Measurements from ENCODE around the gene CACNA2D4.
"Not testable (repeated sequence)": the region's sequence is repeated elsewhere in the genome, so short reads cannot be mapped to it uniquely, and the experiment has no call there.

CACNA2D4 gene

GRCh38 chr12:1918081-1918883, at the start of gene CACNA2D4:
Gene CACNA2D4, minus strand, starts transcription at chr12:1918652. Its CDS starts 179 bp downstream, at chr12:1918473.
- DNase-seq (ENCODE audit: low read depth) = no peak

- no peak for DNase-seq (ENCODE audit: low read depth)
These were observed 48.2 kb upstream of the CACNA2D4 start for GRCh38 chr12:1966561-1967226.

- DNase-seq (ENCODE audit: low read depth) = no peak
These were observed 47.5 kb upstream of the CACNA2D4 start for GRCh38 chr12:1965916-1966315.

GRCh38 chr12:1962051-1963020, 43.9 kb upstream of the CACNA2D4 start:
- DNase-seq (ENCODE audit: low read depth) = no peak

GRCh38 chr12:1956716-1957115, 38.3 kb upstream of the CACNA2D4 start:
- no peak for DNase-seq (ENCODE audit: low read depth)

- DNase-seq (ENCODE audit: low read depth) = no peak
These were observed 31.5 kb upstream of the CACNA2D4 start for GRCh38 chr12:1949771-1950470.

GRCh38 chr12:1948883-1949282, 30.4 kb upstream of the CACNA2D4 start:
- DNase-seq (ENCODE audit: low read depth) = no peak

- DNase-seq (ENCODE audit: low read depth) = no peak
These were observed 28.6 kb upstream of the CACNA2D4 start for GRCh38 chr12:1947081-1947480.

- no peak for DNase-seq (ENCODE audit: low read depth)
These were observed 27.8 kb upstream of the CACNA2D4 start for GRCh38 chr12:1946296-1946695.

- DNase-seq (ENCODE audit: low read depth) = not testable (repeated sequence)
These were observed 27.1 kb upstream of the CACNA2D4 start for GRCh38 chr12:1945502-1945901.

GRCh38 chr12:1939801-1940607, 21.6 kb upstream of the CACNA2D4 start:
- DNase-seq (ENCODE audit: low read depth) = peak; percentile 85

GRCh38 chr12:1939331-1939730, 20.9 kb upstream of the CACNA2D4 start:
- DNase-seq (ENCODE audit: low read depth) = no peak

GRCh38 chr12:1937481-1938224, 19.2 kb upstream of the CACNA2D4 start:
- DNase-seq (ENCODE audit: low read depth) = no peak

GRCh38 chr12:1936406-1937320, 18.2 kb upstream of the CACNA2D4 start:
- DNase-seq (ENCODE audit: low read depth) = no peak

GRCh38 chr12:1935700-1936378, 17.4 kb upstream of the CACNA2D4 start:
- DNase-seq (ENCODE audit: low read depth) = no peak

- DNase-seq (ENCODE audit: low read depth) = no peak
These were observed 16.8 kb upstream of the CACNA2D4 start for GRCh38 chr12:1935242-1935641.

- DNase-seq (ENCODE audit: low read depth) = no peak
These were observed 16.4 kb upstream of the CACNA2D4 start for GRCh38 chr12:1934831-1935230.

- no peak for DNase-seq (ENCODE audit: low read depth)
These were observed 15.6 kb upstream of the CACNA2D4 start for GRCh38 chr12:1934068-1934467.
